Measurements from ENCODE around the gene PVALB.
"Not testable (repeated sequence)": the region's sequence is repeated elsewhere in the genome, so short reads cannot be mapped to it uniquely, and the experiment has no call there.

Gene PVALB

GRCh38 chr22:36759481-36760159 is 57.2 kb downstream of the PVALB start:
- in situ Hi-C loops (cut with MboI; ENCODE audit: low sequenced_read_pairs), result no loop called here

- in situ Hi-C loops (cut with MboI; ENCODE audit: low sequenced_read_pairs), result no loop called here
Observed at GRCh38 chr22:36758792-36759271, 58.0 kb downstream of the PVALB start.

- in situ Hi-C loops (cut with MboI; ENCODE audit: low sequenced_read_pairs), result no loop called here
Observed at GRCh38 chr22:36757668-36758211, 59.1 kb downstream of the PVALB start.

GRCh38 chr22:36756746-36757655 is 59.8 kb downstream of the PVALB start:
- in situ Hi-C loops (cut with MboI; ENCODE audit: low sequenced_read_pairs), result no loop called here

GRCh38 chr22:36756031-36756430 is 60.8 kb downstream of the PVALB start:
- in situ Hi-C loops (cut with MboI; ENCODE audit: low sequenced_read_pairs), result no loop called here

GRCh38 chr22:36755316-36755715 is 61.5 kb downstream of the PVALB start:
- in situ Hi-C loops (cut with MboI; ENCODE audit: low sequenced_read_pairs), result no loop called here

GRCh38 chr22:36754881-36755280 is 62.0 kb downstream of the PVALB start:
- in situ Hi-C loops (cut with MboI; ENCODE audit: low sequenced_read_pairs), result not testable (repeated sequence)

- in situ Hi-C loops (cut with MboI; ENCODE audit: low sequenced_read_pairs), result no loop called here
Observed at GRCh38 chr22:36753916-36754315, 62.9 kb downstream of the PVALB start.

GRCh38 chr22:36753120-36753802 is 63.6 kb downstream of the PVALB start:
- in situ Hi-C loops (cut with MboI; ENCODE audit: low sequenced_read_pairs), result no loop called here

Data from hTERT RPE-1 (cell line).